Measurements from ENCODE around the gene CD55. TPM values are rescaled to one million over a fixed set of nuclear protein-coding genes. Genes with fewer than 3 reads are reported as not detected.

The CD55 gene
- total and polyA plus RNA-seq, 8 donors, result 8.1 to 25.7 (median 15.7) TPM

DNA sequence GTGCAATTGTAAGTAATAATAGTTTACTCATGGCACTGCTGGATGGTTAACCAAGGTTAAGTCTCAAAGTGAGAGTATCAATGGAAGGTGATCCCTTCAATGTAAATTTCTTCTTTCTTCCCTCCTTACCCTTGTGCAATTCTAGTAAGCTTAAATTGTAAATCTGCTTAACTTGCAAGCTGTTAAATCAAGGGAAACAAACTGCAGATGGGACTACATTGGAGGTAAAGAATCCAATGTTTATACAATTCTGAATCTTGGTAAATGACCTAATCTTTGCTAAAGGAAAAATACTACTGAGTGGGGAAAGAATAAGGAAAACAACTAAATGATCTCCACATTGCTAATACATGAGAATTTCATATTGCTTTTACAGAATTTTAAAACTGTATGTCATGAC lies 6.7 kb upstream of the CD55 start:
- H3K9me3 ChIP-seq, result no peaks in the 10 kb centered on the region
- intact Hi-C loops (cut with DNase I), result no loop called here
- H3K27me3 ChIP-seq, result no peaks in the 10 kb centered on the region
- FAIRE-seq (no peak), DNase-seq (no peak), ATAC-seq (no peak)
- H3K4me3 ChIP-seq, result no peak overlapping the region
- TF ChIP-seq, protein P1, sequence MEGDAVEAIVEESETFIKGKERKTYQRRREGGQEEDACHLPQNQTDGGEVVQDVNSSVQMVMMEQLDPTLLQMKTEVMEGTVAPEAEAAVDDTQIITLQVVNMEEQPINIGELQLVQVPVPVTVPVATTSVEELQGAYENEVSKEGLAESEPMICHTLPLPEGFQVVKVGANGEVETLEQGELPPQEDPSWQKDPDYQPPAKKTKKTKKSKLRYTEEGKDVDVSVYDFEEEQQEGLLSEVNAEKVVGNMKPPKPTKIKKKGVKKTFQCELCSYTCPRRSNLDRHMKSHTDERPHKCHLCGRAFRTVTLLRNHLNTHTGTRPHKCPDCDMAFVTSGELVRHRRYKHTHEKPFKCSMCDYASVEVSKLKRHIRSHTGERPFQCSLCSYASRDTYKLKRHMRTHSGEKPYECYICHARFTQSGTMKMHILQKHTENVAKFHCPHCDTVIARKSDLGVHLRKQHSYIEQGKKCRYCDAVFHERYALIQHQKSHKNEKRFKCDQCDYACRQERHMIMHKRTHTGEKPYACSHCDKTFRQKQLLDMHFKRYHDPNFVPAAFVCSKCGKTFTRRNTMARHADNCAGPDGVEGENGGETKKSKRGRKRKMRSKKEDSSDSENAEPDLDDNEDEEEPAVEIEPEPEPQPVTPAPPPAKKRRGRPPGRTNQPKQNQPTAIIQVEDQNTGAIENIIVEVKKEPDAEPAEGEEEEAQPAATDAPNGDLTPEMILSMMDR (IDR thresholded peaks at IDR 0.05), result no peak
- peaks cover 16 to 41% (median 35%) of the 10 kb centered on the region in 3 donors for H3K4me1 ChIP-seq
- H3K36me3 ChIP-seq, result no peaks in the 10 kb centered on the region
- H3K27ac ChIP-seq, result no peak overlapping the region

GRCh38 chr1:207315435-207315834 lies 6.0 kb upstream of the CD55 start:
- no peaks in the 10 kb centered on the region for H3K27me3 ChIP-seq
- no peaks in the 10 kb centered on the region for H3K36me3 ChIP-seq
- DNase-seq (no peak), ATAC-seq (no peak), FAIRE-seq (no peak)
- no peaks in the 10 kb centered on the region for H3K9me3 ChIP-seq
- no peak overlapping the region for H3K4me3 ChIP-seq
- H3K27ac ChIP-seq, result no peak overlapping the region
- H3K4me1 ChIP-seq, result peaks cover 16 to 35% (median 31%) of the 10 kb centered on the region in 3 donors
- 94 to 96% methylated on average over 3 of the region's 3 CpGs for WGBS, 2 donors
- TF ChIP-seq, protein P1 (IDR thresholded peaks at IDR 0.05), result no peak
- intact Hi-C loops (cut with DNase I), result no loop called here

DNA sequence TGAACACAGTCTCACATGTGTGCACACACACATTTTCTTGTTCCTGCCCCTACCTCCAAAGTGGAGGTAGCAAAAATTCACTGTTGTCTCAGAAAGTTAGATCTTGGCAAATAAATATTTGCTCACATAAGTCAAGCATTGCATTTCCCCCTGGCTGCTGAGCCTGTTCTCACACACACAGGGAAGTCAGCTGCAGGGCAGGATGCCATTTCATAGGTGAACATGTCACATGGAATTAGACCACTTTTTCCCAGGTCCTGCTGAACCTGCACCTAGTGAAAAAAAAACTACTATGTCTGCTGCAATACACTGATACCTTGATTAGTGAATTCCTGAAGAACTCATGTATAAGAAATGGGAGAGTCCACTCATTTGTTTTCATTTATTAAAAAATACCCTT lies 5.3 kb upstream of the CD55 start:
- Histone ChIP-seq H3K36me3 (no peaks in the 10 kb centered on the region), H3K9me3 (no peaks in the 10 kb centered on the region), H3K27ac (peak overlapping the region in 3 of 4 donors; percentile 52 to 76 (median 62)), H3K4me1 (peaks cover 16 to 31% (median 29%) of the 10 kb centered on the region in 3 donors), H3K4me3 (no peak overlapping the region), H3K27me3 (no peaks in the 10 kb centered on the region)
- ATAC-seq (peak; percentile 75 to 84 (median 80)), FAIRE-seq (no peak), DNase-seq (peak in 5 of 6 donors; percentile 45 to 84 (median 83))
- intact Hi-C loops (cut with DNase I), result no loop called here
- TF ChIP-seq, protein P1 (IDR thresholded peaks at IDR 0.05), result peak in 2 of 4 donors; percentile 5 to 12

GRCh38 chr1:207316622-207317391 lies 4.7 kb upstream of the CD55 start:
- Histone ChIP-seq H3K9me3 (no peaks in the 10 kb centered on the region), H3K27me3 (no peaks in the 10 kb centered on the region), H3K27ac (peak overlapping the region; percentile 20 to 76 (median 63)), H3K4me1 (peaks cover 16 to 31% (median 25%) of the 10 kb centered on the region in 3 donors), H3K36me3 (no peaks in the 10 kb centered on the region), H3K4me3 (no peak overlapping the region)
- peak in 3 of 6 donors; percentile 73 to 86 (median 80) for DNase-seq
- intact Hi-C loops (cut with DNase I), result no loop called here
- WGBS, 2 donors, result 10 to 12% methylated on average over 6 of the region's 6 CpGs
- FAIRE-seq, result no peak
- TF ChIP-seq, protein P1 (IDR thresholded peaks at IDR 0.05), result no peak
- ATAC-seq, result peak; percentile 67 to 71 (median 69)

DNA sequence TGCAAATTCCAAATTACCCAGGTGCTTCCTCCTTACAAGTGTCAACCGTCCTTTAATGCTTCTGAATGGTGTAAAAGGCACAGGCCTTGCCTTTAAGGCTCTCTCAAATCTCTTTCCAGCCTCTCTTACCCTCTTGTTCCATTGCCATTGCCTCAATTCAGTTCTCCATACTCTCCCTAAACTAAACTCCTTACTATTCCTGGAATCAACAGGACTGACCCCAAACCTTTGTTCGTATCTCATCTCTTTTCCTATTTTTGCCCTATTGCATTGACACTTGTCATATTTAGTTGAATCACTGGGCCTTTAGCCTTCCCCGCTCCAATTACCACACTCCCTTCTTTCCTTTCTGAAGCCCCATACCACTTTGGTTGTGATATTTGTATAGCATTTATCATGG lies 3.9 kb upstream of the CD55 start:
- H3K27ac ChIP-seq, result peak overlapping the region; percentile 20 to 76 (median 63)
- H3K27me3 ChIP-seq, result no peaks in the 10 kb centered on the region
- H3K4me1 ChIP-seq, result peaks cover 16 to 34% (median 27%) of the 10 kb centered on the region in 3 donors
- TF ChIP-seq, protein P1 (IDR thresholded peaks at IDR 0.05), result no peak
- FAIRE-seq (no peak), DNase-seq (no peak), ATAC-seq (no peak)
- intact Hi-C loops (cut with DNase I), result no loop called here
- no peaks in the 10 kb centered on the region for H3K9me3 ChIP-seq
- no peaks in the 10 kb centered on the region for H3K36me3 ChIP-seq
- no peak overlapping the region for H3K4me3 ChIP-seq
- WGBS, 2 donors, result 87 to 91% methylated on average over 3 of the region's 3 CpGs

Measured in pancreas (tissue), 10 donors.